Smooth muscle cell (in vitro differentiated cells): Measurements from ENCODE around the gene RNF17. TPM values are rescaled to one million over a fixed set of nuclear protein-coding genes. Genes with fewer than 3 reads are reported as not detected.

ENCODE experiments used
- DNase-seq: peaks from one replicate; lab custom pipeline; 2025; ENCODE audit not compliant: unreplicated experiment; lab: John Stamatoyannopoulos, UW
- H2AFZ ChIP-seq: fragments of 200-600 bp; sonication (generic); 2 replicates; pipeline ENCODE4 v1.6.0; 2016; ENCODE audit warnings: antibody characterized with exemption, low read depth, mild to moderate bottlenecking
- H3F3A ChIP-seq: fragments of 200-600 bp; sonication (generic); 2 replicates; pipeline ENCODE4 v1.6.0; 2017; ENCODE audit warnings: antibody characterized with exemption, low read depth
- H3K27ac ChIP-seq: fragments of 200-600 bp; sonication (generic); 2 replicates; pipeline ENCODE4 v1.5.1; 2016; ENCODE audit warnings: low read depth, mild to moderate bottlenecking
- H3K27me3 ChIP-seq: fragments of 200-600 bp; sonication (generic); 2 replicates; pipeline ENCODE4 v1.6.1; 2016; ENCODE audit warnings: low read depth, mild to moderate bottlenecking
- H3K36me3 ChIP-seq: fragments of 200-600 bp; sonication (generic); 2 replicates; pipeline ENCODE4 v1.5.1; 2016; ENCODE audit warnings: low read depth
- H3K4me1 ChIP-seq: fragments of 200-600 bp; sonication (generic); 2 replicates; pipeline ENCODE4 v1.5.1; 2016; ENCODE audit warnings: low read depth
- H3K4me2 ChIP-seq: fragments of 200-600 bp; sonication (generic); 2 replicates; pipeline ENCODE4 v1.6.0; 2016; ENCODE audit warnings: mild to moderate bottlenecking
- H3K4me3 ChIP-seq: fragments of 200-600 bp; sonication (generic); 2 replicates; pipeline ENCODE4 v1.5.1; 2016; ENCODE audit warnings: mild to moderate bottlenecking
- H3K79me2 ChIP-seq: fragments of 200-600 bp; sonication (generic); 2 replicates; pipeline ENCODE4 v1.6.0; 2016; ENCODE audit warnings: low read depth, mild to moderate bottlenecking
- H3K9ac ChIP-seq: fragments of 200-600 bp; sonication (generic); 2 replicates; pipeline ENCODE4 v1.6.0; 2016; ENCODE audit warnings: low read depth
- H3K9me3 ChIP-seq: fragments of 200-600 bp; sonication (generic); replicated peaks from 2 replicates; pipeline ENCODE4 v1.5.1; 2016; ENCODE audit warnings: low read depth
- H4K20me1 ChIP-seq: fragments of 200-600 bp; sonication (generic); 2 replicates; pipeline ENCODE4 v1.6.0; 2016; ENCODE audit warnings: low read depth
- CTCF ChIP-seq: fragments of 200-600 bp; sonication (generic); IDR thresholded peaks from 2 replicates; pipeline ENCODE4 v1.5.1; 2017; ENCODE audit warnings: borderline replicate concordance, mild to moderate bottlenecking, antibody characterized with exemption; ENCODE audit not compliant: insufficient read depth, poor library complexity, severe bottlenecking
- WGBS: methylation state at CpG from one replicate; pipeline ENCODE4 v1.1.7; 2016; ENCODE audit warnings: low lambda C conversion rate; 5-methylcytosine and 5-hydroxymethylcytosine counted together
- polyA plus RNA-seq: library from polyadenylated mRNA; unstranded; fragments of >200 nt; fragmentation: Nextera tagmentation; extraction: Ambion mirVana; gene quantifications from 2 replicates; pipeline ENCODE4 v1.2.1, GENCODE V29; 2016
- total RNA-seq: library from RNA; depleted of rRNA; stranded (reverse); fragments of >200 nt; gene quantifications from 2 replicates; pipeline ENCODE4 v1.2.3, GENCODE V29; 2014

The RNF17 gene
- total and polyA plus RNA-seq, 2 experiments from 2014 or later, result not detected

GRCh38 chr13:24764276-24764630, 284 bp downstream of the RNF17 start:
- no peaks in the 10 kb centered on the region for H3K36me3 ChIP-seq
- no peak overlapping the region for H3K4me3 ChIP-seq
- H3K4me1 ChIP-seq, result no peaks in the 10 kb centered on the region
- DNase-seq, result no peak
- TF ChIP-seq CTCF, result no peak
- no peak overlapping the region for H3K4me2 ChIP-seq
- H3K79me2 ChIP-seq, result no peaks in the 10 kb centered on the region
- H3K9ac ChIP-seq, result no peak overlapping the region
- no peaks in the 10 kb centered on the region for H3K27me3 ChIP-seq
- H2AFZ ChIP-seq, result no peak overlapping the region
- H3K9me3 ChIP-seq, result no peaks in the 10 kb centered on the region
- H4K20me1 ChIP-seq, result no peaks in the 10 kb centered on the region
- no peak overlapping the region for H3K27ac ChIP-seq
- no peaks in the 10 kb centered on the region for H3F3A ChIP-seq
- WGBS, result 96% methylated on average over 15 of the region's 15 CpGs

GRCh38 chr13:24777171-24777570, 13.2 kb downstream of the RNF17 start:
- Histone ChIP-seq H3K9ac (no peak overlapping the region), H4K20me1 (no peaks in the 10 kb centered on the region), H3K4me1 (no peaks in the 10 kb centered on the region), H3K36me3 (no peaks in the 10 kb centered on the region), H3K9me3 (no peaks in the 10 kb centered on the region), H3K4me3 (no peak overlapping the region), H3F3A (no peaks in the 10 kb centered on the region), H3K79me2 (no peaks in the 10 kb centered on the region), H3K27ac (no peak overlapping the region), H2AFZ (no peak overlapping the region), H3K4me2 (no peak overlapping the region), H3K27me3 (no peaks in the 10 kb centered on the region)
- TF ChIP-seq CTCF, result no peak
- 96% methylated on average over 1 of the region's 1 CpG for WGBS
- no peak for DNase-seq

GRCh38 chr13:24784319-24784718, 20.4 kb downstream of the RNF17 start:
- Histone ChIP-seq H3K4me3 (no peak overlapping the region), H3K4me2 (no peak overlapping the region), H3K9ac (no peak overlapping the region), H3K27ac (no peak overlapping the region), H3K9me3 (no peaks in the 10 kb centered on the region), H2AFZ (no peak overlapping the region), H3K79me2 (no peaks in the 10 kb centered on the region), H3F3A (no peaks in the 10 kb centered on the region), H4K20me1 (no peaks in the 10 kb centered on the region), H3K27me3 (peaks cover 8% of the 10 kb centered on the region), H3K4me1 (no peaks in the 10 kb centered on the region), H3K36me3 (no peaks in the 10 kb centered on the region)
- TF ChIP-seq CTCF, result no peak
- 76% methylated on average over 1 of the region's 1 CpG for WGBS
- DNase-seq, result no peak

GRCh38 chr13:24788538-24788937, 24.6 kb downstream of the RNF17 start:
- Histone ChIP-seq H3K27ac (no peak overlapping the region), H3K27me3 (peaks cover 19% of the 10 kb centered on the region), H3K4me3 (no peak overlapping the region), H3K9ac (no peak overlapping the region), H3K4me1 (no peaks in the 10 kb centered on the region), H3K4me2 (no peak overlapping the region), H3K36me3 (no peaks in the 10 kb centered on the region), H4K20me1 (no peaks in the 10 kb centered on the region), H3K79me2 (no peaks in the 10 kb centered on the region), H3F3A (no peaks in the 10 kb centered on the region), H2AFZ (no peak overlapping the region), H3K9me3 (no peaks in the 10 kb centered on the region)
- no peak for TF ChIP-seq CTCF
- DNase-seq, result no peak
- 64% methylated on average over 3 of the region's 3 CpGs for WGBS
